Measurements from ENCODE around the gene PTN.

- TF ChIP-seq EZH2 (IDR thresholded peaks at IDR 0.05; ENCODE audit: insufficient read depth, poor library complexity, severe bottlenecking) (no peak), EZH2phosphoT487 (IDR thresholded peaks at IDR 0.05; ENCODE audit: insufficient read depth, low read depth) (no peak)
These were observed 88.8 kb downstream of the PTN start for GRCh38 chr7:137254766-137255165.
